GM19463 (cell line): ENCODE measurements around the gene KHDRBS1.
A peak's percentile ranks its signal among the peaks of the same experiment; 100 is the strongest.
"Not testable (repeated sequence)": the region's sequence is repeated elsewhere in the genome, so short reads cannot be mapped to it uniquely, and the experiment has no call there.

Source experiments
- ATAC-seq: cut with Tn5 transposase; IDR thresholded peaks from one replicate; pipeline ENCODE4 v1.9.1; 2021; ENCODE audit warnings: mild to moderate bottlenecking, moderate library complexity; ENCODE audit not compliant: unreplicated experiment

KHDRBS1 gene

GRCh38 chr1:32013386-32014198 lies at the start of gene KHDRBS1:
Gene KHDRBS1 (plus strand): TSS chr1:32013868. CDS start chr1:32013996, 128 bp downstream.
- ATAC-seq = peak; percentile 83

GRCh38 chr1:31970873-31971272 lies 42.8 kb upstream of the KHDRBS1 start:
- ATAC-seq = no peak

GRCh38 chr1:31976401-31976800 lies 37.3 kb upstream of the KHDRBS1 start:
- no peak for ATAC-seq

GRCh38 chr1:31977385-31978131 lies 36.1 kb upstream of the KHDRBS1 start:
- no peak for ATAC-seq

- ATAC-seq = no peak
Measured at GRCh38 chr1:31978843-31979400, 34.7 kb upstream of the KHDRBS1 start.

- ATAC-seq = no peak
Measured at GRCh38 chr1:31980835-31981455, 32.7 kb upstream of the KHDRBS1 start.

- ATAC-seq = no peak
Measured at GRCh38 chr1:31981456-31981839, 32.2 kb upstream of the KHDRBS1 start.

DNA sequence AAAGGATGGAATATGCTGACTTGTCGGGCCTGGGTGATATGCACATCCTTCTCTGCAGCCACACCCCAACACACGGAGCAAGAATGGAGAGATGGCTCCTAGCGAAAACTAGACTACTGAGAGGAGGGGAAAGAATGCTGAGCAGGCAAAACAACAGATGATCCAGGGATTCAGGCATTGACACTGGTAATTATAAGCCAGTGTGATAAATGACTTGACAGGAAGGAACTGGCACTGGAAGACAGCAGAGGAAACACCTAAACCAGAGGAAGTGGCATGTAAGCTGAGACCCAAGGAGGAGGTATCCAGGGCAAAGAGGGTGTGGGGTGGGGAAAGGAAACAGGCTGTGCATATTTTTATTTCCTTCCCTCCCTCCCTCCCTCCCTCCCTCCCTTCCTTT lies 31.7 kb upstream of the KHDRBS1 start:
- ATAC-seq = no peak

GRCh38 chr1:31984419-31985347 lies 29.0 kb upstream of the KHDRBS1 start:
- ATAC-seq = no peak

DNA sequence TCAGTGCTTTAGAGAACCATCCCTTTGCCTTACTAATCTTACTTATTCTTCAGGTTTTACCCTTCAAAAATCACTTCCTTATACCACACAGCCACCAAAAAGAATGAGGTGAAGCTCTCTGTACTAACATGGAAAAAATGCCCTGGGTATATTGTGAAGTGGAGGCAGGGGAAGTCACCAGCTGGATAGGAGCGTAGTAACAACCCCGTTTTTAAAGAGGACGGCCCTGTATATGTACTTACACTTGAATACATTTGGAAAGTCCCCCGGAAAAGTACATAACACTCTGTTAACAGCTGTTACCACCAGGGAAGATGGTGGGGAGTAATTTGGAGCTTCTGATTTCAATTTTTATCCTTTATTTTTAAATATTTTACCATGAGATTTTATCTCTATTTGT lies 28.2 kb upstream of the KHDRBS1 start:
- ATAC-seq = no peak

DNA sequence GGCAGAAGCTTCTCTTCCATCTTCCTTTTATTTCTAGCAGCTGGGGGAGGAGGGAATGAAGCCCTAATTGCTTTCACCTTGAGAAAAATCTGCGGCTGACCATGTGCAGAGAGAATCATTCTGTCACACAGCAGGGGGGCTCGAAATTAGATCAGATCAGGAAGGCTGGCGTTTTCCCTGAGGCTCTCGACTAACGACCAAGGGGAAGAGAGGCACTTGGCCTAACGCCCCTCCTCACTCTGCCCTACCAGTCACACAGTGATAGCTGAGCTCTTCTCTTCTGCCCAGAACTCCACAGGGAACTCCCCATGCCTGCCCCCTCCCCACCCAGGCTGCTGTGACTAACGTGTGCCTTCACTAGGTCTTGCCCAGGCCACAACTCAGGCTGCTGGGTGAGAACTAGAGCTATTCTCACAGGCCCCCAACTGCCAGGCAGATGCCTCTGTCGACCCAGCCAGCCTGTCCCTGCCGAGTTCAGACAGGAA lies 26.5 kb upstream of the KHDRBS1 start:
- no peak for ATAC-seq

GRCh38 chr1:31989964-31990363 lies 23.7 kb upstream of the KHDRBS1 start:
- no peak for ATAC-seq

DNA sequence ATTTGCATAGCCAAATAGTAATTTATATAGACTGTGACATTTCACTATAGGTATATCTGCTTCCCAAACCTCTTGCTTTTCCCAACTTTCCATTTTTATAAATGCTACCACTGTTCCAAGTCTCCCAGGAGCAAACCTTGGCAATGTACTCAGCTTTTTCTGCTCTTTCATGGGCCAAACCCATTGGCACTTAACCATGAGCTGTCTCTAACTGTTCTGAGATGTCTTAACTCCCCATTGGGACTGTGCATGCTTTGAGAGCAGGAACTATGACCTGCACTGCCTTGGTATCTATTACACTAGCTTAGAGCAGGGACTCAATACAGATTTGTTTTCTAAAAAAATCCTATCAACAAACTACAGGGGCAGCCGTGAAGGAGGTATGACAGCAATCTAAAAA lies 22.5 kb upstream of the KHDRBS1 start:
- ATAC-seq = no peak

DNA sequence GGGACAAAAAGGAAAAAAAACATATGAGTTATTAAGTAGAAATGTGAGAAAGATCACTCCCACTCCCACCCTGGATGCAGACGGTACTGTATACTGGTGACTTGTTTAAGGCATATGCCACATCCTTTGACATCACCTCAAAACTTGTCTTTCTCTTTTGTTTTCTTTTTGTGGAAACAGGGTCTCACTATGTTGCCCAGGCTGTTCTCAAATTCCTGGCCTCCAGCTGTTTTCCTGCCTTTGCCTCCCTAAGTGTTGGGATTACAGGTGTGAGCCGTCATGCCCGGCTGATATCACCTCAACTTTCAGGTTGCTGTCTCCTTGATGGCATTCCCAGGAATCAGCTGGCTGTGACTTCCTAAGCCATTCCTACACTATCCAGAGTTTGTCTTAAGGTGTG lies 18.4 kb upstream of the KHDRBS1 start:
- ATAC-seq = no peak

- ATAC-seq = not testable (repeated sequence)
Measured at GRCh38 chr1:31996121-31996520, 17.5 kb upstream of the KHDRBS1 start.

DNA sequence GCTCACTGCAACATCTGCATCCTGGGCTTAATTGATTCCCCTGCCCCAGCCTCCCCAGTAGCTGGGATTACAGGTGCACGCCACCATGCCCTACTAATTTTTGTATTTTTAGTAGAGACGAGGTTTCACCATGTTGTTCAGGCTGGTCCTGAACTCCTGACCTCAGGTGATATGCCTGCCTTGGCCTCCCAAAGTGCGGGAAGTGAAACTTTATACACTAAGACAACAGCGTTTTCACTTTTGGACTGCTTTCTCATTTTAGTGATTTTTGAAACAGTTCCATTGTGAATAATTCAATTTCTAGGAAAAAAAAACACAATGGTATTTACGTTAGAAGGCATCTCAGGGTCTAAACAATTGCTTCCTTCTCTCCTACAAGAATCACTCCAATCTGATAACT lies 11.8 kb upstream of the KHDRBS1 start:
- no peak for ATAC-seq

- ATAC-seq = not testable (repeated sequence)
Measured at GRCh38 chr1:32002285-32002684, 11.4 kb upstream of the KHDRBS1 start.

- no peak for ATAC-seq
Measured at GRCh38 chr1:32005522-32005921, 8.1 kb upstream of the KHDRBS1 start.

DNA sequence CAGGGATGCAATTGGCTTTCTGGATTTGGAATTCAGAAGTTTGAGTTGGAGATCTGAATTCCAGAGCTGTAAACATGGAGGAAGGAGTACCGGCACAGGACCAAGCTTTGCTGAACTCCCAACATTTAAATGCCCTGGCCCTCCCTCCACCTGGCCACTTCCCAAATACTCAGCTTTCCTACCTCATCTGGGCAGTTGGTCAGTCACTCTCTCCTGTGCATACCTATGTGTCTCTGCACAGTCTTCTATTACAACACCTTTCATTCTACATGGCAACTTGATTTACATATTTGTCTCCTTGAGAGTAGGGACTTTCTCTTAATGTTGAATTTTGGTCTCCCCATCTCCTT lies 6.1 kb upstream of the KHDRBS1 start:
- ATAC-seq = no peak

DNA sequence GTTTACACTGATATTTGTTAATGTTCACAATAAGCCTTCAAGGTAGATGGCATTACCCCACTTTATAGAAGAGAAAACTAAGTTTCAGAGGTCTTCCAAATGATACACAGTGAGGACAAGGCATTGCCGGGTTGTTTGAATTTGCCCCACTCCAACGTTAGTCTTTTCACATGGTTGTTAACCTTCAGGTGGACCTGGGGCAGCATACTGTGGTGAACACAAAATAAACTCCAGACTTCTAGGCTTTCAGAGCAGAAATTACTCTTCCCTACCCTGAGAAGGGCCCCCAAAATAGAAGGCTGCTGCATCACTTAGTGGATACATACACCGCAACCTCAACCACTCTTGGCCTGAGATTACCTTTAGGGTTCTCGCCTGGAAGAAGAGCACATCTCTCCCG lies 3.4 kb upstream of the KHDRBS1 start:
- no peak for ATAC-seq
